SU-DHL-6 (cell line): ENCODE data around the gene CHRD.

Experiments used
- H2AFZ ChIP-seq: fragments of 200-600 bp; sonication (generic); 2 replicates; pipeline ENCODE4 v1.6.1; 2014; ENCODE audit warnings: low read depth, mild to moderate bottlenecking, moderate library complexity, mixed read lengths, antibody characterized with exemption, low read length; ENCODE audit not compliant: severe bottlenecking
- H3F3A ChIP-seq: fragments of 200-600 bp; shearing (Covaris generic); 2 replicates; pipeline ENCODE4 v1.6.0; 2016; ENCODE audit warnings: antibody characterized with exemption, mild to moderate bottlenecking; ENCODE audit not compliant: insufficient read depth
- H3K27ac ChIP-seq: fragments of 200-600 bp; sonication (generic); 2 replicates; pipeline ENCODE4 v1.5.1; 2016; ENCODE audit warnings: low read depth, mild to moderate bottlenecking, low read length, moderate library complexity, mixed read lengths
- H3K27me3 ChIP-seq: fragments of 200-600 bp; sonication (generic), shearing (Covaris generic); 2 replicates; pipeline ENCODE4 v1.6.0; 2014; ENCODE audit warnings: mild to moderate bottlenecking, low read length
- H3K36me3 ChIP-seq: fragments of 200-600 bp; sonication (generic); 2 replicates; pipeline ENCODE4 v1.6.1; 2014; ENCODE audit warnings: mild to moderate bottlenecking, low read length, mixed read lengths
- H3K4me2 ChIP-seq: fragments of 300-600, 200-600 bp; shearing (Covaris generic), sonication (generic); 2 replicates; pipeline ENCODE4 v1.6.0; 2014; ENCODE audit warnings: low read length, low read depth, mild to moderate bottlenecking; ENCODE audit not compliant: poor library complexity, severe bottlenecking
- H3K4me3 ChIP-seq: fragments of 200-600 bp; sonication (generic); 2 replicates; pipeline ENCODE4 v1.5.1; 2014; ENCODE audit warnings: antibody characterized with exemption, low read length, mild to moderate bottlenecking, mixed read lengths; ENCODE audit not compliant: insufficient read depth, poor library complexity, severe bottlenecking
- H3K79me2 ChIP-seq: fragments of 200-600 bp; sonication (generic); 2 replicates; pipeline ENCODE4 v1.6.1; 2014; ENCODE audit warnings: mild to moderate bottlenecking, low read length, moderate library complexity; ENCODE audit not compliant: insufficient read depth
- H3K9ac ChIP-seq: fragments of 200-600 bp; sonication (generic); 2 replicates; pipeline ENCODE4 v1.7.0; 2014; ENCODE audit warnings: mild to moderate bottlenecking, low read length
- H3K9me2 ChIP-seq: fragments of 200-600 bp; sonication (generic); replicated peaks from 2 replicates; pipeline ENCODE4 v1.6.1; 2014; ENCODE audit warnings: low read length; ENCODE audit not compliant: insufficient read depth
- H3K9me3 ChIP-seq: fragments of 200-600 bp; sonication (generic); 2 replicates; pipeline ENCODE4 v1.6.1; 2014; ENCODE audit warnings: low read length, mixed read lengths; ENCODE audit not compliant: insufficient read depth
- H4K20me1 ChIP-seq: fragments of 200-600 bp; sonication (generic); 2 replicates; pipeline ENCODE4 v1.6.1; 2014; ENCODE audit warnings: low read depth, mild to moderate bottlenecking, antibody characterized with exemption, low read length, moderate library complexity, mixed read lengths
- EZH2phosphoT487 ChIP-seq: fragments of 200-600 bp; sonication (generic), shearing (Covaris generic); conservative IDR thresholded peaks from 2 replicates; pipeline ENCODE4 v1.6.1; 2018; ENCODE audit warnings: mild to moderate bottlenecking, antibody characterized with exemption, low read length, moderate library complexity, mixed read lengths
- TF ChIP-seq, protein P1 (sequence below): fragments of 200-600 bp; sonication (generic); IDR thresholded peaks from one replicate; pipeline ENCODE4 v1.5.1; 2017; ENCODE audit warnings: antibody characterized with exemption, mild to moderate bottlenecking, low read length, moderate library complexity; ENCODE audit not compliant: insufficient read depth, poor library complexity, severe bottlenecking

The CHRD gene

DNA sequence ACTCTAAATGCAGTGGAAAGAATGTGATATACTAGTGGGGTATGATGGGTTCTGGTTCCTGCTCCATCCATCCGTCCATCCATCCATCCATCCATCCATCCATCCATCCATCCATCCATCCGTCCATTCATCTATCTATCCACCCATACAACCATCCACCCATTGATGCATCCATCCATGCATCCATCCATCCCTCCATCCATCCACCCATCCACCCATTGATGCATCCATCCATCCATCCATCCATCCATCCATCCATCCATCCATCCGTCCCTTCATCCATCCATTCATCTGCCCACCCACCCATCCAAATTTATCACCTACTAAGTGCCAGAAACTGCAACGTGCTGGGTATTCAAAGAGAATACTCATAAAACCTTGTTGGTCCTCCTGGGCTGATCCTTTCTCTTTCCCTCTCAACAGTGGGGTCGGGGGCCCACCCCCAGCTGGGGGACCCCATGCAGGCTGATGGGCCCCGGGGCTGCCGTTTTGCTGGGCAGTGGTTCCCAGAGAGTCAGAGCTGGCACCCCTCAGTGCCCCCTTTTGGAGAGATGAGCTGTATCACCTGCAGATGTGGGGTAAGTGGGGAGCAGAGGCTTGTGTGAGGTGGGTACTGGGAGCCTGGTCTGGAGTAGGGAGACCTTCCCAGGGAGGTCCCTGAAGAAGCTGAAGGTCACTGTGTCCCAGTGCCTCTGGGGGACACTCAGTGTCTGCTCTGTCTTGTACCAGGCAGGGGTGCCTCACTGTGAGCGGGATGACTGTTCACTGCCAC is 8.5 kb downstream of the CHRD start:
- Histone ChIP-seq H4K20me1 (no peaks in the 10 kb centered on the region), H3K4me2 (no peak overlapping the region), H3K36me3 (no peaks in the 10 kb centered on the region), H3K9me3 (no peaks in the 10 kb centered on the region), H3K27me3 (no peaks in the 10 kb centered on the region), H3F3A (no peaks in the 10 kb centered on the region), H3K27ac (no peak overlapping the region), H3K9me2 (no peaks in the 10 kb centered on the region), H3K4me3 (no peak overlapping the region), H2AFZ (no peak overlapping the region), H3K79me2 (no peaks in the 10 kb centered on the region), H3K9ac (no peak overlapping the region)
- TF ChIP-seq, protein P1, sequence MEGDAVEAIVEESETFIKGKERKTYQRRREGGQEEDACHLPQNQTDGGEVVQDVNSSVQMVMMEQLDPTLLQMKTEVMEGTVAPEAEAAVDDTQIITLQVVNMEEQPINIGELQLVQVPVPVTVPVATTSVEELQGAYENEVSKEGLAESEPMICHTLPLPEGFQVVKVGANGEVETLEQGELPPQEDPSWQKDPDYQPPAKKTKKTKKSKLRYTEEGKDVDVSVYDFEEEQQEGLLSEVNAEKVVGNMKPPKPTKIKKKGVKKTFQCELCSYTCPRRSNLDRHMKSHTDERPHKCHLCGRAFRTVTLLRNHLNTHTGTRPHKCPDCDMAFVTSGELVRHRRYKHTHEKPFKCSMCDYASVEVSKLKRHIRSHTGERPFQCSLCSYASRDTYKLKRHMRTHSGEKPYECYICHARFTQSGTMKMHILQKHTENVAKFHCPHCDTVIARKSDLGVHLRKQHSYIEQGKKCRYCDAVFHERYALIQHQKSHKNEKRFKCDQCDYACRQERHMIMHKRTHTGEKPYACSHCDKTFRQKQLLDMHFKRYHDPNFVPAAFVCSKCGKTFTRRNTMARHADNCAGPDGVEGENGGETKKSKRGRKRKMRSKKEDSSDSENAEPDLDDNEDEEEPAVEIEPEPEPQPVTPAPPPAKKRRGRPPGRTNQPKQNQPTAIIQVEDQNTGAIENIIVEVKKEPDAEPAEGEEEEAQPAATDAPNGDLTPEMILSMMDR, result no peak
- TF ChIP-seq EZH2phosphoT487, result no peak

DNA sequence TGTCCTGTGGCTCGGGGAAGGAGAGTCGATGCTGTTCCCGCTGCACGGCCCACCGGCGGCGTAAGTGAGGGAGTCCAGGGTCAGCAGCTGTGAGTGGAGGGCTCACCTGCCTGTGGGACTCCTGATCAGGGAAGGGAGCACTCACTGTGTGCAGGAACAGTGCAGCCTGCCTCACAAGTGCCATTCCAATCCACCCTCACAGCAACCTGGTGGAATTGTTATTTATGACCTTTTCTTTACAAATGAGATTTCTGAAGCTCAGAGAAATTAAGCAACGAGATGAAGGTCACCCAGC is 9.0 kb downstream of the CHRD start:
- no peak overlapping the region for H3K9ac ChIP-seq
- no peak overlapping the region for H3K27ac ChIP-seq
- TF ChIP-seq, protein P1, result no peak
- TF ChIP-seq EZH2phosphoT487, result no peak
- no peak overlapping the region for H2AFZ ChIP-seq
- H3K27me3 ChIP-seq, result no peaks in the 10 kb centered on the region
- H3K9me2 ChIP-seq, result no peaks in the 10 kb centered on the region
- no peak overlapping the region for H3K4me3 ChIP-seq
- H3K9me3 ChIP-seq, result no peaks in the 10 kb centered on the region
- H3K4me2 ChIP-seq, result no peak overlapping the region
- no peaks in the 10 kb centered on the region for H3K79me2 ChIP-seq
- H4K20me1 ChIP-seq, result no peaks in the 10 kb centered on the region
- no peaks in the 10 kb centered on the region for H3K36me3 ChIP-seq
- no peaks in the 10 kb centered on the region for H3F3A ChIP-seq

DNA sequence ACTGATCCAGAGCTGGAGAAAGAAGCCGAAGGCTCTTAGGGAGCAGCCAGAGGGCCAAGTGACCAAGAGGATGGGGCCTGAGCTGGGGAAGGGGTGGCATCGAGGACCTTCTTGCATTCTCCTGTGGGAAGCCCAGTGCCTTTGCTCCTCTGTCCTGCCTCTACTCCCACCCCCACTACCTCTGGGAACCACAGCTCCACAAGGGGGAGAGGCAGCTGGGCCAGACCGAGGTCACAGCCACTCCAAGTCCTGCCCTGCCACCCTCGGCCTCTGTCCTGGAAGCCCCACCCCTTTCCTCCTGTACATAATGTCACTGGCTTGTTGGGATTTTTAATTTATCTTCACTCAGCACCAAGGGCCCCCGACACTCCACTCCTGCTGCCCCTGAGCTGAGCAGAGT is 9.5 kb downstream of the CHRD start:
- Histone ChIP-seq H3F3A (no peaks in the 10 kb centered on the region), H3K9me2 (no peaks in the 10 kb centered on the region), H3K4me2 (no peak overlapping the region), H3K4me3 (no peak overlapping the region), H3K27ac (no peak overlapping the region), H3K9ac (no peak overlapping the region), H4K20me1 (no peaks in the 10 kb centered on the region), H3K27me3 (no peaks in the 10 kb centered on the region), H3K36me3 (no peaks in the 10 kb centered on the region), H2AFZ (no peak overlapping the region), H3K9me3 (no peaks in the 10 kb centered on the region), H3K79me2 (no peaks in the 10 kb centered on the region)
- TF ChIP-seq, protein P1, result no peak
- no peak for TF ChIP-seq EZH2phosphoT487
